ENCODE measurements around the gene TDRD10. TPM values are rescaled to one million over a fixed set of nuclear protein-coding genes. Genes with fewer than 3 reads are reported as not detected.

The TDRD10 gene
- total RNA-seq, 2 donors from 2014 or later: 0.52 to 2.6 TPM

- DNase-seq (peak; percentile 73 to 82 (median 74)), ATAC-seq (peak; percentile 92)
- TF ChIP-seq POLR2A (IDR thresholded peaks at IDR 0.05): no peak
- peak; percentile 82 to 98 (median 96) for TF ChIP-seq CTCF (IDR thresholded peaks at IDR 0.05)
- H3K4me1 ChIP-seq: peaks cover 6% of the 10 kb centered on the region
- H3K27ac ChIP-seq: no peak overlapping the region
- WGBS, 2 donors: 38 to 39% methylated on average over 9 of the region's 9 CpGs
- no peaks in the 10 kb centered on the region for H3K27me3 ChIP-seq
- H3K9me3 ChIP-seq: no peaks in the 10 kb centered on the region
- H3K36me3 ChIP-seq (replicated peaks in 1 of 2; ENCODE audit: insufficient read depth in 1 of 2, low read depth in 2 of 2): no peaks in the 10 kb centered on the region
- no peak overlapping the region for H3K4me3 ChIP-seq
- intact Hi-C loops (cut with DNase I): loop anchor here (10.0 kb wide), 1 partner anchor 65 kb away; no protein-coding TSS in a partner anchor
Measured at GRCh38 chr1:154479764-154480421, 22.1 kb upstream of the TDRD10 start.

- H3K27me3 ChIP-seq: no peaks in the 10 kb centered on the region
- H3K4me3 ChIP-seq: no peak overlapping the region
- no peak overlapping the region for H3K27ac ChIP-seq
- WGBS, 2 donors: 44 to 50% methylated on average over 1 of the region's 1 CpG
- no peaks in the 10 kb centered on the region for H3K9me3 ChIP-seq
- DNase-seq: no peak
- intact Hi-C loops (cut with DNase I): no loop called here
- H3K36me3 ChIP-seq (replicated peaks in 1 of 2; ENCODE audit: insufficient read depth in 1 of 2, low read depth in 2 of 2): no peaks in the 10 kb centered on the region
- ATAC-seq: no peak
- TF ChIP-seq CTCF (IDR thresholded peaks at IDR 0.05) (no peak), POLR2A (IDR thresholded peaks at IDR 0.05) (no peak)
- H3K4me1 ChIP-seq: peaks cover 6% of the 10 kb centered on the region
Measured at GRCh38 chr1:154481053-154481452, 21.0 kb upstream of the TDRD10 start.

- Histone ChIP-seq H3K27ac (peak overlapping the region in 2 of 4 donors; percentile 26 to 39), H3K27me3 (no peaks in the 10 kb centered on the region), H3K4me1 (peaks cover 3% of the 10 kb centered on the region), H3K36me3 (replicated peaks in 1 of 2; ENCODE audit: insufficient read depth in 1 of 2, low read depth in 2 of 2) (no peaks in the 10 kb centered on the region), H3K4me3 (no peak overlapping the region), H3K9me3 (no peaks in the 10 kb centered on the region)
- intact Hi-C loops (cut with DNase I): no loop called here
- DNase-seq (peak in 1 of 4 donors; percentile 52), ATAC-seq (peak; percentile 56)
- 56 to 64% methylated on average over 13 to 14 of the region's 14 CpGs for WGBS, 2 donors
- TF ChIP-seq POLR2A (IDR thresholded peaks at IDR 0.05) (no peak), CTCF (IDR thresholded peaks at IDR 0.05) (no peak)
Measured at GRCh38 chr1:154483941-154484803, 17.8 kb upstream of the TDRD10 start.

- TF ChIP-seq CTCF (IDR thresholded peaks at IDR 0.05) (no peak), POLR2A (IDR thresholded peaks at IDR 0.05) (no peak)
Measured at GRCh38 chr1:154485106-154485505, 16.9 kb upstream of the TDRD10 start.

More at GRCh38 chr1:154485106-154485505, 16.9 kb upstream of the TDRD10 start:
- Histone ChIP-seq H3K27me3 (no peaks in the 10 kb centered on the region), H3K36me3 (replicated peaks in 1 of 2; ENCODE audit: insufficient read depth in 1 of 2, low read depth in 2 of 2) (no peaks in the 10 kb centered on the region), H3K9me3 (no peaks in the 10 kb centered on the region), H3K4me3 (no peak overlapping the region), H3K4me1 (peaks cover 3% of the 10 kb centered on the region), H3K27ac (peak overlapping the region in 1 of 4 donors; percentile 39)
- peak in 1 of 4 donors; percentile 30 for DNase-seq
- peak; percentile 54 for ATAC-seq
- intact Hi-C loops (cut with DNase I): no loop called here
- 62 to 69% methylated on average over 5 of the region's 5 CpGs for WGBS, 2 donors

All from body of pancreas (tissue), 4 donors.